Regular cardiac myocyte (primary cell): ENCODE data around the gene DHRSX. TPM values are rescaled to one million over a fixed set of nuclear protein-coding genes. Genes with fewer than 3 reads are reported as not detected.

Source experiments
- total RNA-seq: library from RNA; depleted of rRNA; stranded (reverse); fragments of >200 nt; gene quantifications from 2 replicates; pipeline ENCODE4 v1.2.3, GENCODE V29; 2014

The DHRSX gene
- total RNA-seq: 21.1 TPM in 2 replicates

GRCh38 chrX:2500803-2501558 is at the start of gene DHRSX, which contains the start of gene ZBED1:
Gene DHRSX (minus strand): TSS chrX:2500976. CDS start chrX:2500925, 51 bp downstream.
Gene ZBED1 (minus strand): TSS chrX:2500976. CDS start chrX:2490719, 10,257 bp downstream.

Other genes with a start within 250 kb of the DHRSX start
- gene ZBED1, start within 50 bp of the DHRSX start, total RNA-seq: 26.8 and 46.2 TPM in 2 replicates
- gene CD99, start 190.3 kb upstream of the DHRSX start, total RNA-seq: 125 and 173 TPM in 2 replicates